IMR-90 (cell line): ENCODE results near the gene EPSTI1. TPM values are rescaled to one million over a fixed set of nuclear protein-coding genes. Genes with fewer than 3 reads are reported as not detected.

ENCODE experiments used
- ATAC-seq: fragments of 200-7000 bp; cut with Tn5 transposase; 2 replicates; pipeline ENCODE4 v1.9.1; 2020; ENCODE audit warnings: low read depth, mild to moderate bottlenecking, moderate library complexity
- BruUV-seq: library from RNA; stranded (reverse); fragments of 400-500 nt; replicated peaks from 2 replicates; lab custom pipeline; 2021; lab: Mats Ljungman, UMichigan
- CTCF ChIA-PET: fragments of 300-600 bp; formaldehyde crosslinking; extraction: SDS; loops from one replicate; lab custom pipeline; 2021; ENCODE audit warnings: antibody characterized with exemption; lab: Yijun Ruan, JAX
- POLR2A ChIA-PET: fragments of 300-600 bp; sonication (Branson Sonifier 250); formaldehyde crosslinking; loops from one replicate; lab custom pipeline; 2022; ENCODE audit warnings: antibody characterized with exemption; ENCODE audit not compliant: unreplicated experiment; lab: Charles Lee
- DNase-seq: peaks from one replicate; pipeline ENCODE4 v3.0.0; 2013
- H2AFZ ChIP-seq: replicated peaks from 2 replicates; pipeline ENCODE3; 2013; ENCODE audit warnings: low read length, mild to moderate bottlenecking; ENCODE audit not compliant: poor library complexity
- H2AK5ac ChIP-seq: 2 replicates; pipeline ENCODE4 v1.6.1; 2013; ENCODE audit warnings: low read depth, low read length, inconsistent platforms
- H2AK9ac ChIP-seq: replicated peaks from 2 replicates; pipeline ENCODE3; 2013; ENCODE audit warnings: mild to moderate bottlenecking, low read depth, low read length, moderate library complexity; ENCODE audit not compliant: poor library complexity
- H2BK120ac ChIP-seq: 2 replicates; pipeline ENCODE4 v1.6.1; 2013; ENCODE audit warnings: low read depth, low read length, inconsistent platforms
- H2BK15ac ChIP-seq: 3 replicates; pipeline ENCODE4 v1.6.1; 2013; ENCODE audit warnings: low read depth, low read length, inconsistent platforms
- H2BK20ac ChIP-seq: 2 replicates; pipeline ENCODE4 v1.6.1; 2013; ENCODE audit warnings: low read depth, mild to moderate bottlenecking, inconsistent platforms, low read length, moderate library complexity
- H2BK5ac ChIP-seq: 2 replicates; pipeline ENCODE4 v1.6.1; 2013; ENCODE audit warnings: mild to moderate bottlenecking, low read depth, low read length, inconsistent platforms; ENCODE audit not compliant: poor library complexity, severe bottlenecking
- H3K14ac ChIP-seq: replicated peaks from 2 replicates; pipeline ENCODE4 v1.6.1; 2013; ENCODE audit warnings: low read depth, low read length, inconsistent platforms
- H3K18ac ChIP-seq: 2 replicates; pipeline ENCODE4 v1.6.1; 2013; ENCODE audit warnings: low read depth, low read length, control low read depth
- H3K23ac ChIP-seq: 2 replicates; pipeline ENCODE4 v1.6.1; 2013; ENCODE audit warnings: low read depth, low read length, inconsistent platforms
- H3K27ac ChIP-seq: 2 replicates; pipeline ENCODE4 v1.5.1; 2013; ENCODE audit warnings: mild to moderate bottlenecking, control low read depth, low read length; ENCODE audit not compliant: insufficient read depth
- H3K27me3 ChIP-seq: 2 replicates; pipeline ENCODE4 v1.6.1; 2013; ENCODE audit warnings: low read length; ENCODE audit not compliant: control insufficient read depth, insufficient read depth
- H3K36me3 ChIP-seq: 2 replicates; pipeline ENCODE4 v1.6.1; 2013; ENCODE audit warnings: low read length, mixed read lengths; ENCODE audit not compliant: control insufficient read depth, insufficient read depth
- H3K4ac ChIP-seq: 2 replicates; pipeline ENCODE4 v1.6.1; 2013; ENCODE audit warnings: low read depth, low read length, inconsistent platforms
- H3K4me1 ChIP-seq: 2 replicates; pipeline ENCODE4 v1.6.1; 2013; ENCODE audit warnings: low read length, mixed read lengths; ENCODE audit not compliant: control insufficient read depth, insufficient read depth
- H3K4me2 ChIP-seq: 2 replicates; pipeline ENCODE4 v1.6.1; 2013; ENCODE audit warnings: low read depth, mild to moderate bottlenecking, control low read depth, low read length, moderate library complexity
- H3K4me3 ChIP-seq: 2 replicates; pipeline ENCODE4 v1.5.1; 2013; ENCODE audit warnings: low read depth, mild to moderate bottlenecking, control low read depth, low read length, moderate library complexity; ENCODE audit not compliant: insufficient read depth
- H3K56ac ChIP-seq: 2 replicates; pipeline ENCODE4 v1.6.1; 2013; ENCODE audit warnings: low read length, inconsistent platforms; ENCODE audit not compliant: insufficient read depth; ENCODE audit errors: extremely low read depth
- H3K79me1 ChIP-seq, 2 experiments: 2 replicates each; pipeline ENCODE4 v1.6.1; 2013; ENCODE audit warnings: low read length in 2 of 2, inconsistent platforms in 1 of 2, low read depth in 1 of 2
- H3K9ac ChIP-seq: 2 replicates; pipeline ENCODE4 v1.6.1; 2013; ENCODE audit warnings: low read depth, low read length, control low read depth
- H3K9me1 ChIP-seq: 2 replicates; pipeline ENCODE4 v1.6.1; 2013; ENCODE audit warnings: low read length, inconsistent platforms; ENCODE audit not compliant: insufficient read depth
- H3K9me3 ChIP-seq: 2 replicates; pipeline ENCODE4 v1.6.1; 2013; ENCODE audit warnings: low read length; ENCODE audit not compliant: control insufficient read depth, insufficient read depth
- H4K20me1 ChIP-seq: 2 replicates; pipeline ENCODE4 v1.6.1; 2013; ENCODE audit warnings: low read length, inconsistent platforms; ENCODE audit not compliant: insufficient read depth
- H4K5ac ChIP-seq: 2 replicates; pipeline ENCODE4 v1.6.1; 2013; ENCODE audit warnings: mild to moderate bottlenecking, low read depth, low read length, control low read depth
- H4K8ac ChIP-seq, 2 experiments: 2 replicates each; pipeline ENCODE4 v1.6.1; 2013; ENCODE audit warnings: low read depth in 2 of 2, low read length in 2 of 2, control low read depth in 1 of 2, inconsistent platforms in 1 of 2
- H4K91ac ChIP-seq: 2 replicates; pipeline ENCODE4 v1.6.1; 2013; ENCODE audit warnings: low read depth, low read length, inconsistent platforms; ENCODE audit not compliant: insufficient read depth
- BHLHE40 ChIP-seq: fragments of 150-350 bp; IDR thresholded peaks from 2 replicates; pipeline ENCODE4 v1.6.1; 2016; ENCODE audit warnings: mild to moderate bottlenecking, low read depth, low read length
- CEBPB ChIP-seq: IDR thresholded peaks from 2 replicates; pipeline ENCODE4 v1.6.1; 2012; ENCODE audit warnings: low read depth, low read length, improper control_type of control experiment
- CHD1 ChIP-seq: IDR thresholded peaks from 2 replicates; pipeline ENCODE4 v1.6.1; 2012; ENCODE audit warnings: low read depth, low read length, improper control_type of control experiment
- CTCF ChIP-seq: conservative IDR thresholded peaks from 2 replicates; pipeline ENCODE4 v1.5.1; 2012; ENCODE audit warnings: mild to moderate bottlenecking, low read depth, low read length, improper control_type of control experiment
- ELK1 ChIP-seq: fragments of 150-350 bp; IDR thresholded peaks from 2 replicates; pipeline ENCODE4 v1.6.1; 2016; ENCODE audit warnings: low read depth, mild to moderate bottlenecking, low read length, moderate library complexity, borderline replicate concordance
- FOS ChIP-seq: fragments of 150-350 bp; IDR thresholded peaks from 2 replicates; pipeline ENCODE4 v1.6.1; 2016; ENCODE audit warnings: low read depth, low read length
- MAFK ChIP-seq: IDR thresholded peaks from 2 replicates; pipeline ENCODE4 v1.6.1; 2012; ENCODE audit warnings: low read depth, low read length, improper control_type of control experiment
- MAZ ChIP-seq: IDR thresholded peaks from 2 replicates; pipeline ENCODE4 v1.6.1; 2012; ENCODE audit warnings: low read depth, mild to moderate bottlenecking, low read length, improper control_type of control experiment, moderate library complexity, borderline replicate concordance
- MXI1 ChIP-seq: IDR thresholded peaks from 2 replicates; pipeline ENCODE4 v1.6.1; 2012; ENCODE audit warnings: low read depth, mild to moderate bottlenecking, low read length, moderate library complexity, borderline replicate concordance
- NFE2L2 ChIP-seq: fragments of 150-350 bp; IDR thresholded peaks from 2 replicates; pipeline ENCODE4 v1.6.1; 2016; ENCODE audit warnings: low read depth, mild to moderate bottlenecking, low read length
- POLR2A ChIP-seq: IDR thresholded peaks from 2 replicates; pipeline ENCODE4 v1.6.1; 2012; ENCODE audit warnings: mild to moderate bottlenecking, low read depth, low read length
- RAD21 ChIP-seq: IDR thresholded peaks from 2 replicates; pipeline ENCODE4 v1.6.1; 2012; ENCODE audit warnings: low read length, improper control_type of control experiment
- RCOR1 ChIP-seq: IDR thresholded peaks from 2 replicates; pipeline ENCODE4 v1.6.1; 2012; ENCODE audit warnings: mild to moderate bottlenecking, low read length, improper control_type of control experiment; ENCODE audit not compliant: insufficient replicate concordance
- RFX5 ChIP-seq: IDR thresholded peaks from 2 replicates; pipeline ENCODE4 v1.8.0; 2012; ENCODE audit warnings: low read depth, mild to moderate bottlenecking, low read length, moderate library complexity
- SMC3 ChIP-seq: fragments of 150-350 bp; IDR thresholded peaks from 2 replicates; pipeline ENCODE4 v1.6.1; 2016; ENCODE audit warnings: low read depth, mild to moderate bottlenecking, antibody characterized with exemption, low read length, moderate library complexity
- USF2 ChIP-seq: fragments of 150-350 bp; IDR thresholded peaks from 2 replicates; pipeline ENCODE4 v1.6.1; 2017; ENCODE audit warnings: mild to moderate bottlenecking, antibody characterized with exemption, low read length, low read depth
- WGBS, 2 experiments: methylation state at CpG; one replicate each; pipeline versions ENCODE4 v1.1.5 to v1.1.7; 2013; ENCODE audit warnings: missing lambda C conversion rate in 2 of 2; ENCODE audit not compliant: insufficient read length in 1 of 2; ENCODE audit errors: extremely low coverage in 2 of 2; 5-methylcytosine and 5-hydroxymethylcytosine counted together
- dilution Hi-C: fragments of 300-500 bp; cut with HindIII; formaldehyde crosslinking; loops from one replicate; pipeline ENCODE4 v1.14.3; 2018; ENCODE audit warnings: low sequenced_read_pairs; ENCODE audit not compliant: unreplicated experiment
- in situ Hi-C: fragments of 300-500 bp; cut with MboI; formaldehyde crosslinking; loops from 3 replicates; pipeline ENCODE4 v1.14.3; 2019; ENCODE audit warnings: low sequenced_read_pairs, inconsistent platforms, mixed read lengths
- intact Hi-C: fragments of 100-400 bp; cut with micrococcal nuclease; formaldehyde crosslinking; loops from 2 replicates; pipeline ENCODE4 v1.10.0; 2022
- polyA plus RNA-seq, 3 experiments: library from polyadenylated mRNA; depleted of rRNA; stranded (reverse); fragments of >200 nt; gene quantifications; 2 replicates each; pipeline ENCODE4 v1.2.3, GENCODE V29; 2012; ENCODE audit warnings: low replicate concordance in 1 of 3
- total RNA-seq: library from RNA; depleted of rRNA; stranded (reverse); fragments of >200 nt; gene quantifications from 2 replicates; pipeline ENCODE4 v1.2.3, GENCODE V29; 2012

EPSTI1 gene
- total and polyA plus RNA-seq, 2 of the 4 experiments (the other 2 are of a cell fraction) = 0.90 to 1.6 TPM

GRCh38 chr13:42860485-42860884 is 131.6 kb downstream of the EPSTI1 start:
- DNase-seq (no peak), ATAC-seq (no peak)
- Histone ChIP-seq H3K18ac (no peak overlapping the region), H2AK5ac (no peak overlapping the region), H3K4ac (no peak overlapping the region), H2AK9ac (no peak overlapping the region), H3K14ac (no peak overlapping the region), H3K23ac (no peak overlapping the region), H2BK120ac (no peak overlapping the region), H4K91ac (no peak overlapping the region), H3K27me3 (peaks cover 2% of the 10 kb centered on the region; the same call in 1 of the 2 replicates), H4K8ac (no peak overlapping the region), H3K27ac (no peak overlapping the region), H3K4me1 (no peaks in the 10 kb centered on the region; the same call in 1 of the 2 replicates), H3K36me3 (no peaks in the 10 kb centered on the region), H2AFZ (no peak overlapping the region), H3K9me3 (0 out of 2 replicates have a peak, but pooled peaks cover 1% of the 10 kb centered on the region), H3K4me3 (no peak overlapping the region), H3K79me1 (no peaks in the 10 kb centered on the region), H3K4me2 (no peak overlapping the region), H2BK5ac (no peak overlapping the region), H4K5ac (no peak overlapping the region), H3K56ac (no peak overlapping the region), H2BK15ac (no peak overlapping the region), H2BK20ac (no peak overlapping the region), H3K9ac (no peak overlapping the region), H4K20me1 (no peaks in the 10 kb centered on the region), H3K9me1 (no peaks in the 10 kb centered on the region)
- whole genome bisulfite sequencing, 2 experiments = no CpG with 5 or more reads among the region's 4 CpGs
- TF ChIP-seq RFX5 = no peak
- TF ChIP-seq CEBPB = no peak
- TF ChIP-seq MXI1 = no peak
- no peak for TF ChIP-seq ELK1
- TF ChIP-seq RAD21 = no peak
- TF ChIP-seq SMC3 = no peak
- TF ChIP-seq POLR2A = no peak
- TF ChIP-seq MAFK = no peak
- no peak for TF ChIP-seq FOS
- TF ChIP-seq BHLHE40 = no peak
- TF ChIP-seq CHD1 = no peak
- no peak for TF ChIP-seq NFE2L2
- no peak for TF ChIP-seq USF2
- no peak for TF ChIP-seq RCOR1
- no peak for TF ChIP-seq MAZ
- no peak for TF ChIP-seq CTCF
- ChIA-PET CTCF (no interaction called here), POLR2A (no interaction called here)
- dilution Hi-C loops = no loop called here
- no TSS peak for BruUV-seq
- in situ Hi-C loops = no loop called here
- intact Hi-C loops = no loop called here
